ENCODE results near the gene HS3ST6. TPM values are rescaled to one million over a fixed set of nuclear protein-coding genes. Genes with fewer than 3 reads are reported as not detected.

HS3ST6 gene
- total RNA-seq, 2 donors from 2014 or later, result not detected

DNA sequence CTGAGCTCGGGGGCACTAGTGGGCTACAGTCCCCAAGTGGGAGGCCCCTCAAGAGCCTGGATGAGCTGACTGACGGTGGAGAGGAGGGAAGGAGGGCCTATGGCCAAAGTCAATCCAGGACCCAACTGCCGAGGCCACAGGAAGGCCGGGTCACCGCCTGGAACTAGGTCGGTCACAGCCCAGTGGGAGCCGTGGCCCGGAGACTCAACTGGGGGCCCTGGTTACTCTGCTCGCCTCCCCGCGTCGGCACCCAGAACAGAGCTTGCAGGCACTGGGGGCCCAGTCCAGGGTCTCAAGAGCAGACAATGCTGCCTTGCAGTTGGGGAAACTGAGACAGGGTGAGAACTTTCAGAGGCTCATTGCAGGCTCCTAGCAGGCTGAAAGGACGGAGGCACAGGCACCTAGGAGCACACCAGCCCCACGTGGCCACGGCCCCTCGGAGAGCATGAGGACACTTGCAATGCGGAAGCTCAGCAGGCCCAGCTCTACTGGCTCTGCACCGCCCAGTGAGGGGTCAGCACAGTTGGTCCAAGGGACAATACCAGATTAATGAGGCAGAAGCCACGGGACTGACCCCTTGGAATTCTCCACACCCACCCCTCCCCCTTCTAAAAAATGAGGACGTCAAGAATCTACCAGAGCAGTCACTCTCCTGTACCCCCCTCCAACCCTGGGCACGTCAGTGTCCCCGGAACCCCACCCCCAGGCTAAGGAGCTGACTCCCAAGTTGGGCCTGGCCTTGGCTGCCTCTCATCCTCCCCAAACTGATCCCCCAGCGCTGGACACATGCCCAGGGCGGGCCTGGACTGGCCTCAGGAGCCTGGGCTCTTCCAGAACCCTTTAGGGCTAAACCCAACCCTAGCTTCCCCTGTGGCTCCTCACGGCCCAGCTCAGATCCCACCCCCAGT, 2.2 kb downstream of the HS3ST6 start:
- Histone ChIP-seq H3K4me3 (no peak overlapping the region), H3K9me3 (no peaks in the 10 kb centered on the region), H3K27ac (no peak overlapping the region), H3K36me3 (no peaks in the 10 kb centered on the region), H3K4me1 (ENCODE audit: control insufficient read depth in 1 of 2, low read depth in 2 of 2) (no peaks in the 10 kb centered on the region), H3K27me3 (replicated peaks; ENCODE audit: insufficient read depth) (peaks cover 11% of the 10 kb centered on the region)
- DNase-seq (ENCODE audit: low spot score) (no peak), ATAC-seq (ENCODE audit: insufficient number of reproducible peaks, low FRiP score, low read depth) (no peak)
- TF ChIP-seq, protein P1, sequence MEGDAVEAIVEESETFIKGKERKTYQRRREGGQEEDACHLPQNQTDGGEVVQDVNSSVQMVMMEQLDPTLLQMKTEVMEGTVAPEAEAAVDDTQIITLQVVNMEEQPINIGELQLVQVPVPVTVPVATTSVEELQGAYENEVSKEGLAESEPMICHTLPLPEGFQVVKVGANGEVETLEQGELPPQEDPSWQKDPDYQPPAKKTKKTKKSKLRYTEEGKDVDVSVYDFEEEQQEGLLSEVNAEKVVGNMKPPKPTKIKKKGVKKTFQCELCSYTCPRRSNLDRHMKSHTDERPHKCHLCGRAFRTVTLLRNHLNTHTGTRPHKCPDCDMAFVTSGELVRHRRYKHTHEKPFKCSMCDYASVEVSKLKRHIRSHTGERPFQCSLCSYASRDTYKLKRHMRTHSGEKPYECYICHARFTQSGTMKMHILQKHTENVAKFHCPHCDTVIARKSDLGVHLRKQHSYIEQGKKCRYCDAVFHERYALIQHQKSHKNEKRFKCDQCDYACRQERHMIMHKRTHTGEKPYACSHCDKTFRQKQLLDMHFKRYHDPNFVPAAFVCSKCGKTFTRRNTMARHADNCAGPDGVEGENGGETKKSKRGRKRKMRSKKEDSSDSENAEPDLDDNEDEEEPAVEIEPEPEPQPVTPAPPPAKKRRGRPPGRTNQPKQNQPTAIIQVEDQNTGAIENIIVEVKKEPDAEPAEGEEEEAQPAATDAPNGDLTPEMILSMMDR (IDR thresholded peaks at IDR 0.05), result no peak

DNA sequence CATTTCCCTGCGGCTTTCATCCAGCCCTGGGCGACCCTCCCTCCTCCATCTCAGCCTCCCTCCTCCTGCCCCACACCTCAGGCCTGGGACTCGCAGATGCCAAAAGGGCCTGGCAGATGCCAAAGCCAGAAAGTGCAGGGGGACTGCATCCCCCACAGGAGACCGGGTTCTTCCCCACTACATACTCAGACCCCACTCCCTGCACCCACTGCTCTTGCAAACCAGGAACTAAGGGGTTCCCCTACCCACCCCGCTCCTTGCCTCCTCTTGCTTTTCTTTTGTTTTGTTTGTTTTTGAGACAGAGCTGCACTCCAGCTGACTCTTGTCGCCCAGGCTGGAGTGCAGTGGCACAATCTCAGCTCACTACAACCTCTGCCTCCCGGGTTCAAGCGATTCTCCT, 3.2 kb downstream of the HS3ST6 start:
- ATAC-seq (ENCODE audit: insufficient number of reproducible peaks, low FRiP score, low read depth), result no peak
- Histone ChIP-seq H3K4me1 (ENCODE audit: control insufficient read depth in 1 of 2, low read depth in 2 of 2) (no peaks in the 10 kb centered on the region), H3K36me3 (no peaks in the 10 kb centered on the region), H3K4me3 (no peak overlapping the region), H3K27me3 (replicated peaks; ENCODE audit: insufficient read depth) (peaks cover 5% of the 10 kb centered on the region), H3K9me3 (no peaks in the 10 kb centered on the region), H3K27ac (no peak overlapping the region)
- TF ChIP-seq, protein P1 (IDR thresholded peaks at IDR 0.05), result no peak
- no peak for DNase-seq (ENCODE audit: low spot score)

DNA sequence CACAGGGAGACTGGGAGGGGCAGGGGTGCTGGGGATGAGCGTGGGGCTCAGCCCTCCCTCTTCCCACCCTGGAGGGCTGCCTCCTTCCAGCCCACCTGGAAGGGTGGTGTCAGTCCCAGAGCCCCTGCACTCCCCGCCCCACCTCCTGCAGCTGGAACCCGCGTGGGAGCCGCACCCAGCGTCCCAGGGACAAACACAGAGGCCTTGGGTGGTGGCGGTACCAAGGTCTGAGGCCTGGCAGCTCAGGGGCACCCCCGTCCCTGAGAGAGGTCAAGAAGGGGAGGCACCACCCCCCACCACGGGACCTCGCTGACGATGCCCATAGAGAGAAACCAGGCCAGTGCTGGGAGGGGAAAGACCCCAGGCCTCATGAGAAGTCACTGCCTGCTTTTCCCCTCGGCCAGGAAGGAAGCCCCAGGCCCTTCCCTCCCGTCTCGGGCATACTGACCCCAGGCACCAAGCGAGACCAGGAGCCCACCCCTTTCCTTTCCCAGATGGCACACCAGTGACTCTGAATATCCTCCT, 4.1 kb downstream of the HS3ST6 start:
- ATAC-seq (ENCODE audit: insufficient number of reproducible peaks, low FRiP score, low read depth) (no peak), DNase-seq (ENCODE audit: low spot score) (no peak)
- Histone ChIP-seq H3K4me3 (no peak overlapping the region), H3K27ac (no peak overlapping the region), H3K36me3 (no peaks in the 10 kb centered on the region), H3K4me1 (ENCODE audit: control insufficient read depth in 1 of 2, low read depth in 2 of 2) (no peaks in the 10 kb centered on the region), H3K27me3 (replicated peaks; ENCODE audit: insufficient read depth) (peaks cover 1% of the 10 kb centered on the region), H3K9me3 (no peaks in the 10 kb centered on the region)
- TF ChIP-seq, protein P1 (IDR thresholded peaks at IDR 0.05), result no peak

DNA sequence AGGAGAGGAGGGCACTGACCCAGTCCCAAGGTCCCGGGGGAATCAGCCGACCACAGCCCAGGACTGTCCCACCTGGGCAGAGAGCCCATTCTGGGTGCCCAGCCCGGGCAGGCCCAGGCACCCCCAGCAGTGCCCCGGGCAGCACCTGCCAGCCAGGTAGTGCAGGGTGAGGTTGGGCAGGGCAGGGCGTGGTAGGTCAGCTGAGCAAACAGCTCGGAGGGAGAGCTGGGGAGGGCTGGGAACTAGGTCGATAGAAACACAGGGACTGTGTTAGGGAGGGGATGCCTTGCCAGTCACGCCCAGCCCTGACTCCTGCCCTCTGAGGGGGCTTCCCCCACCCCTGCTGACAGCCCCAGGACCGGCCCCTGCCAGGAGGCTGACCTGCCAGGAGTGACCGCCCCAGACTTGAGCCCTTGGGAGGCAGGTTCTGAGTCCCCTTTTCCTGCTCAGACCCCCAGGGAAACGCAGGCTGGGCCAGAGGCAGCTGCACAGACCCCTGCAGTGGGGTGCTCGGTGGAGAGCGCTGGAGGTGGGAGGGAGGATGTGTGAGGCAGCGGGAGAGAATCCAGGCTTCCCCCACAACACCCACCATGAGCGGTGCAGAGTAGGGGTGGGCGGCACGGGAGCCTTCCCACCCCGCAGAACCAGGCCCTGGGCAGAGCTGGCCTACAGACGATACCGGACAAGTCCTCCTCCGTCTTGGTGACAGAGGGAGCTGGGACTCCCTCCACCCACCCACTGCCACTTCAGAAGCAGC, 4.7 kb downstream of the HS3ST6 start:
- H3K4me1 ChIP-seq (ENCODE audit: control insufficient read depth in 1 of 2, low read depth in 2 of 2), result no peaks in the 10 kb centered on the region
- no peak for ATAC-seq (ENCODE audit: insufficient number of reproducible peaks, low FRiP score, low read depth)
- no peak for DNase-seq (ENCODE audit: low spot score)
- H3K4me3 ChIP-seq, result no peak overlapping the region
- no peaks in the 10 kb centered on the region for H3K27me3 ChIP-seq (replicated peaks; ENCODE audit: insufficient read depth)
- no peak overlapping the region for H3K27ac ChIP-seq
- no peaks in the 10 kb centered on the region for H3K9me3 ChIP-seq
- TF ChIP-seq, protein P1 (IDR thresholded peaks at IDR 0.05), result no peak
- no peaks in the 10 kb centered on the region for H3K36me3 ChIP-seq

DNA sequence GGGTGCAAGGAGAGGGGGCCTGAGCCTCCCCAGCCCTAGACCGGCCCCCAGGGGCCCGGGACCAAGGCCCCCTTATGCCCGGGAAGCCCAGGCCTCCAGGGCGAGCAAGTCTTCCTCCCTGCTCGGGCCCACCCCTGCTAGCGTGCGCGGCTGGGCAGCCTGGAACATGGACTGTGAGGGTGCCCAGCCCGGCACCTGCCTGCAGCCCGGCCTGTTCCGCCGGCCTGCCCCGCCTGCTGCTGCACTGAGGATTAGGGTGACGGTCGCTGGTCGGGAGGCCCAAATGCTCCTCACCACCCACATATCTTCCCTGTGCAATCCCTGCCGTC, 6.0 kb downstream of the HS3ST6 start:
- Histone ChIP-seq H3K27ac (no peak overlapping the region), H3K4me3 (no peak overlapping the region), H3K27me3 (replicated peaks; ENCODE audit: insufficient read depth) (no peaks in the 10 kb centered on the region), H3K9me3 (no peaks in the 10 kb centered on the region), H3K36me3 (no peaks in the 10 kb centered on the region), H3K4me1 (ENCODE audit: control insufficient read depth in 1 of 2, low read depth in 2 of 2) (no peaks in the 10 kb centered on the region)
- TF ChIP-seq, protein P1 (IDR thresholded peaks at IDR 0.05), result no peak
- DNase-seq (ENCODE audit: low spot score) (no peak), ATAC-seq (ENCODE audit: insufficient number of reproducible peaks, low FRiP score, low read depth) (no peak)
